Endometrial microvascular endothelial cells (primary cell): ENCODE data around the gene CAPN2. TPM values are rescaled to one million over a fixed set of nuclear protein-coding genes. Genes with fewer than 3 reads are reported as not detected.

Source experiments
- in situ Hi-C: cut with HindIII; loops from 2 replicates; pipeline ENCODE4 v1.10.0; 2017; ENCODE audit warnings: low sequenced_read_pairs, low pct_unique_long_range_greater_than_20kb; ENCODE audit errors: inconsistent ontology term
- total RNA-seq: library from RNA; depleted of rRNA; stranded (reverse); fragments of >200 nt; gene quantifications from one replicate; pipeline ENCODE4 v1.2.3, GENCODE V29; 2015; ENCODE audit errors: inconsistent ontology term

CAPN2 gene
- 259 TPM for total RNA-seq

DNA sequence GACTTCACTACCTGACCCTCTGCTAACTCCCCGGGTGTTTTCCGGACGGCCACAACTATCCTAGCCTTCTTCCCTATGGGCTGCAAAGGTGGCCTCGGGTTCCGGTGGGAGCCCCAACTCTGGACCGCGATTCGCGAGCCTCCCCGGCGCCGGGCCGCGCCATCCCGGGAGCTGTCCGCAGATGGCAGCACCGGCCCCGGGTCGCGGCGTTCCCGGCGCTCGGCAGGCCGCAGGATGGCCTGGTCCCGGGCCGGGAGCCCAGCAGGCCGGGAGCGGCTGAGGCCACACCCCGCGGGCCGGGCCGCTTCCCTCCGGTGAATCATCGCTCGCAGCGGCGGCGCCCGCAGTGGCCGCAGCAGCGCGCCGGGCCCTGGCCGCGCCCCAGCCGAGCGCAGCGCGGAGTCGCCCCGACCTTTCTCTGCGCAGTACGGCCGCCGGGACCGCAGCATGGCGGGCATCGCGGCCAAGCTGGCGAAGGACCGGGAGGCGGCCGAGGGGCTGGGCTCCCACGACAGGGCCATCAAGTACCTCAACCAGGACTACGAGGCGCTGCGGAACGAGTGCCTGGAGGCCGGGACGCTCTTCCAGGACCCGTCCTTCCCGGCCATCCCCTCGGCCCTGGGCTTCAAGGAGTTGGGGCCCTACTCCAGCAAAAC, at the start of gene CAPN2:
Gene CAPN2 (plus strand): TSS at position 346 of the 656 bp plus-strand sequence. CDS start 102 bp downstream, at position 448.
- in situ Hi-C loops: no loop called here

DNA sequence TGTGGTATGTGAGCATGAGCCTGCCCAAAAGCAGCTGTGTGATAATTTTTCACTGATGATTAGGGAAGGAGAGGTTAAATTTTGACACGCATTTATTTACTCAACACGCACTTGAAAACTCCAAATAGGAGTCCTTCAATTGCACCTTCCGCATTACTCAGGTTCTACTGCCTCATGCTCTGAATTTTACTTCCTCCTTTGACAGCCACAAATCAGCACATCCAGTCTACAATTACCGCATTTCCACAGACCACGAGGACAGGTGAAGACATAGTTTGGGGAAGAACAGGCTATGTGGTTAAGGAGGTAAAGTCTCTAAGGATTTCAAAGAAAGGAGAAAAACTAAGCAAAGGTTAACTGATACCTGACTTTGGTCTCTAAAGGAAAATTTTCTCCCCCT, 49.4 kb upstream of the CAPN2 start:
- in situ Hi-C loops: no loop called here

DNA sequence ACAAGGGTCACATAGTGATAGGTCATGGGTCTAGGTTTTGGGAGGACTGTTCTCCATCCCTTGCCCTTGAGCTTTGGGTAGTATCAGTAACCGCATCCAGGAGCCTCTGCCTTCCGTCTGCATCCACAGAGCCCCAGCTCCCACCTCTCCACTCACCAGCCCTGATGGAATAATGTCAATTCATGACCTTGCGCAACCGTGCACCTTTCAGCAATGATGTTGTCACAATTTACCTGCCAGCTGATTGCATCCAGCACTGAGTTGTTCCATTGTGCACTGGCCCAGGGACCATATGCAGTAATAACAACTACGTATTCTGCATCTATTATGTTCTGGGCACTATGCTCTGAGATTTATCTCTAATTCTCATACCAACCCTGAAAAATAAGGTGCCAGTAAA, 48.2 kb upstream of the CAPN2 start:
- in situ Hi-C loops: no loop called here

DNA sequence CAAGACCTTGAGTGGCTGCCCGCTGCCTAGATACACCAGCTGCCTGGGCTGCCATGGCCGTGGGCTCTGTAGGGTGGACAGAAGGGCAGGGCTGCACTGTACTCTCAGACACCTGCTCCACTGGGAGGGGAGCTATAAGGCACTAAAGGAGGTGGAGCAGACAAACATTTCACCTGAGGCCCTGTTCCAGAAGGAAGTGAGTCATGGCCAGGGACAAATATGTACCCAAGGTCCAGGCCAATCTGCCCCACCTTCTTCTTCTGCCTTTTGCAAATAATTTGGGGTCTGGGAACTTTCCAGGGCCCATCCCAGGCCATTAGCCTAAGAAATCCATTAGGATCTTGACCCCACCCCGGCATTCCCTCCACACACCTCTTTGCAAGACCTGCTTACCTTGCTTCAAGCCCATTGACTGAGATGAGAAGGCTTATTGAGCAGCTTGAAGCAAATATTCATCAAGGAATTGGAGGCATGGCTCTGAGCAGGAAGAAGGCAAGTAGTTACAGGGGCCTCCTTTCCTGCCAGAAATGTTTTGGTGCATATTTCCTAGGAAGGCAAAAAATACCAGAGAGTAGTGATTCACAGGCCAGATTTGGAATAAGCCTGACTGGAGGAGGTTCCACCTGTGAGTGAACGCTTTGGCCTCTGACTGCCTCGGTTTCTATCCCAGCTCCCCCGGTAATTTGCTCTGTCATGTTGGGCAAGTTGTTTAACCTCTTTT, 46.6 kb upstream of the CAPN2 start, which contains the start of gene CAPN8:
Gene CAPN8 (minus strand): TSS at position 110 of the 721 bp plus-strand sequence. CDS start 55 bp downstream, at position 55.
- in situ Hi-C loops: no loop called here

DNA sequence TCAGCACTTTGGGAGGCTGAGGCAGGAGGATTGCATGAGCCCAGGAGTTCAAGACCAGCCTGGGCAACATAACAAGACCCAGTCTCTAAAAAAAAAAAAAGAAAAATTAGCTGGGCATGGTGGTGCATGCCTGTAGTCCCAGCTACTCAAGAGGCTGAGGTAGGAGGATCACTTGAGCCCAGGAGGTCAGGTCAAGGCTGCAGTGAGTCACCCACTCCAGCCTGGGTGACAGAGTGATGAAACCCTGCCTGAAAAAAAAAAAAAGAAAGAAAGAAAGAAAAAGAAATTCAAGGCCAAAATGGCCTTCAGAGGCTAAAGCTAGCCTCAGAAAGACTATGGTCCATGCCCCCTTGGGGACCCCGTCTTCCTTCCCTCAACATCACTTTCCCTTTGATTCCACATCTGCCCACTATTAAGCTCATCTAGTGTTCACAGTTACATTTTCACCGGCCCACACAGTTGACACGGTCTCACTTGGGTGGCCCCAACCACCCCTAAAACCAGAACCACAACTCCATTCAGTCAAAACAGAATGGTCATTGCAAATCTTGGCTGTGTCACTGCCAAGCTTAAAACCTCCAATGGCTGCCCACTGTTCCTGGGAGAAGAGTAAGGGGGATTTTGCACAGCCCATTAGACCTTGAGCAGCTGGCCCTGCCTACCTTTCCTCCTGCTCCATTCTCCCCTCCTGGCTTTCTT, 44.7 kb upstream of the CAPN2 start:
- in situ Hi-C loops: no loop called here

GRCh38 chr1:223669003-223669795, 43.1 kb upstream of the CAPN2 start:
- in situ Hi-C loops: no loop called here

DNA sequence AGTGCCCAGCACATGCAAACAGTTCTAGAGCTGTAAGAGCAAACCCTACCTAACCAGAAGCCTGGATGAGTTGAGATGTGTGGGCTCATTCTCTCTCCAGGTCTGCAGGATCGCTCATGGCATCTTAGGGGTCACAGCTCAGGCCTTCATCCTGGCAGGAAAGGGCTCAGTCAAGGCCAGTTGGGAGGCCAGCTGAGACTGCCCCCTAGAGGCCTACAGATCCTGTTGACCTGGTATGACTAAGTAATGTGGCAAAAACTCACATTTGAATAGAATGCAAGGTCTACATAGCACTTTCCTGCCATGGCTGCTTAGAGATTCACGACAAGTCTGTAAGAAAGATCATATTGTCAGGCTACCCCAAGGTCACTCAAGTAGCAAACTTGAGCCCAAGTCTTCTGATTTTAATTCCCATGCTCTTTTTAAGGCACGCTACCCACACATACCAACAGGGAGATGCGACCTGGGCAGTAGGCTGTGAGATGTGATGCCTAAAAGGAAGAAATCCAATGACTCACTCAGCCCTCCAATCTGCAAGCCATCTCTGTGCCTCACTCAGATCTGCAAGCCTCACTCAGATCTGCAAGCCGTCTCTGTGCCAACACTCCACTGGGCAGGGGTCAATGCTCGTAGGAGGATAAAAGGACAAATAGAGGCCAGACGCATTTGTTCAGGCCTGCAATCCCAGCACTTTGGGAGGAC, 41.7 kb upstream of the CAPN2 start:
- in situ Hi-C loops: no loop called here

DNA sequence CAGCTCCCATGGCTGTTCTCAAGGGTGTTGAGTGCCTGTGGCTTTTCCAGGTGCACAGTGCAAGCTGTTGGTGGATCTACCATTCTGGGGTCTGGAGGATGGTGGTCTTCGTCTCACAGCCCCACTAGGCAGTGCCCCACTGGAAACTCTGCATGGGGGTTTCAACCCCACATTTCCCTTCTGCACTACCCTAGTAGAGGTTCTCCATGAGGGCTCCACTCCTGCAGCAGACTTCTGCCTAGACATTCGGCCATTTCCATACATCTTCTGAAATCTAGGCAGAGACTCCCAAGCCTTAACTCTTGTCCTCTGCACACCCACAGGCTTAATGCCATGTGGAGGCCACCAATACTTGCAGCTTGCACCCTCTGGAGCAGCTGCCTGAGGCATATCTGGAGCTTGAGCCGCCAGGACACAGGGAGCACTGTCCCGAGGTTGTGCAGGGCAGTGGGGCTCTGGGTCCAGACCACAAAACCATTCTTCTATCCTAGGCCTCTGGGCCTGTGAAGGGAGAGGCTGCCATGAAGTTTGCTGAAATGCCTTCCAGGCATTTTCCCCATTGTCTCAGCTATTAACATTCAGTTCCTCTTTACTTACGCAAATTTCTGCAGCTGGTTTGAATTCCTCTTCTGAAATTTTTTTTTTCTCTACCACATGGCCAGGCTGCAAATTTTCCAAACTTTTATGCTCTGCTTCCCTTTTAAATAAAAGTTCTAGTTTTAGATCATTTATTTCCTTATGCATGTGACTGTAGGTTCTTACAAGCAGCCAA, 38.0 kb upstream of the CAPN2 start:
- in situ Hi-C loops: no loop called here

DNA sequence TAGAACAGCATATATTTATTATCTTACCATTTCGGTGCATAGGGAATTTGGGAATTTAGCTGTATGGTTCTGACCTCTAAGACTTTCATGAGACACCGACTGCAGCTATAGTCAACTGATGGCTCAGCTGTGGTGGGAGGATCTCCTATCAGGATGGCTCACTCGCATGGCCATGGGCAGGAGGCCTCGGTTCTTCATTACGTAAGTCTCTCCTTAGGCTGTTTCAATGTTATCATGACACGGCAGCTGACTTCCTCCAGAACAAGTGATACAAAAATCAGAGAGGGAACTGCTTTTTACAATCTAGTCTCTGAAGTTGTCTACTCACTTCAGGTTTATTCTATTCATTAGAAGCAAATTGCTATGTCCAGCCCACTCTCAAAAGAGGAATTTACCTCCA, 33.5 kb upstream of the CAPN2 start:
- in situ Hi-C loops: no loop called here

DNA sequence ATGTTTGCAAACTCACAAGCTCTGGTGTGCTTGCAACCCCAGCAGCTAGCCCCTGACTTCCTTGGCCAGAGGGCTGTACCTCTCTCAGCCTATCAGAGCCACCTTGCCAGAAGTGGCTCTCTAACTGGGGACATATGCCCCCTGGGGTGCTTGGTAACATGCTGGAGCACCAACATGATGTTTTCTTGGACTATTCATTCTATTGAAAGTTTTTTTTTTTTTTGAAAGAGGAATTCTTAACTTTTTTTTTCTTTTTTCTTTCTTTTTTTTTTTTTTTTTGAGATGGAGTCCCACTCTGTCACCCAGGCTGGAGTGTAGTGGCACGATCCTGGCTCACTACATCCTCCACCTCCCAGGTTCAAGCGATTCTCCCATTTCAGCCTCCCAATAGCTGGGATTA, 32.2 kb upstream of the CAPN2 start:
- in situ Hi-C loops: no loop called here

GRCh38 chr1:223682502-223682901, 29.8 kb upstream of the CAPN2 start:
- in situ Hi-C loops: no loop called here

- in situ Hi-C loops: no loop called here
These were observed 28.5 kb upstream of the CAPN2 start for GRCh38 chr1:223683586-223684487.

DNA sequence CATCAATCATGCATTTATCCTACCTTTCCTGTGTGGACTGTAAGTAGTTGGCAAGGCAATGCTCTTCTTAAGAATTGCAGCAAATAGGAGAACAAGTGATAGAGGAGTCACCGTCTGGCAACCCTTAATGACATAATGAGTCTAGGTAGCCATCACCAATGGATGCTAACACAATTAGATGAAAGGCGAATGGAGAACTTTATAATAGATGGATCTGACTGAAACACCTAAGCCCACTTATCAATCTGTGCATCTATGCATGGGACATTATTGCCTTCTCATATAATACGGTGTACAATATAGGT, 27.9 kb upstream of the CAPN2 start:
- in situ Hi-C loops: no loop called here

- in situ Hi-C loops: no loop called here
These were observed 21.2 kb upstream of the CAPN2 start for GRCh38 chr1:223691121-223691520.

DNA sequence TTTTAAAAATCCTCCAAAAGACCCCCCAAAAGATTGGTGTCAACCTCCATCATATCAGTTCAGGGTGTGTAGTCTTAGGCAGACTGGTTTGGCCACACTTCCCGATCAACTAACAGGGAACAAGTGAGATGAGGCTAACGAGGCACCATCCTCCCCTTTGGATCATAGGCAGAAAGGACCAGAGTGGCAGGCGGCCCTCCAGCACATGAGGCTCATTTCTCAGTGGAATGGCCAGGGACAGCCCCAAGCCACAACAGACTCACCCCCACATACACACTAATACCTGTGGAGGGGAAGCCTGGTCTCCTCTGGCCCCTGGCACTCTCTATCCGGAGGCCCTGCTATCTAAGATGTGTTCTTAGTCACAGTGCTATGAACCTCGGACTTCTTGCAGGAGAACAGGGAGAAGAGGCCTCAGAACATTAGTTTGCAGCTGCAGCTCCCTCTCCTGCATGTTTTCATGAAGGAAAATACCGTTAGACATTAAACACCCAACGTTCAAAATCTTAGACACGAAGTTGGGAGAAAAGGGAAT, 17.3 kb upstream of the CAPN2 start:
- in situ Hi-C loops: no loop called here

GRCh38 chr1:223695941-223696340, 16.4 kb upstream of the CAPN2 start:
- in situ Hi-C loops: no loop called here

GRCh38 chr1:223700388-223700918, 11.9 kb upstream of the CAPN2 start:
- in situ Hi-C loops: no loop called here
